Measurements from ENCODE around the gene ZFAND5. TPM values are rescaled to one million over a fixed set of nuclear protein-coding genes. Genes with fewer than 3 reads are reported as not detected.

The ZFAND5 gene, protein sequence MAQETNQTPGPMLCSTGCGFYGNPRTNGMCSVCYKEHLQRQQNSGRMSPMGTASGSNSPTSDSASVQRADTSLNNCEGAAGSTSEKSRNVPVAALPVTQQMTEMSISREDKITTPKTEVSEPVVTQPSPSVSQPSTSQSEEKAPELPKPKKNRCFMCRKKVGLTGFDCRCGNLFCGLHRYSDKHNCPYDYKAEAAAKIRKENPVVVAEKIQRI
- 234 and 315 TPM in 2 replicates for polyA plus RNA-seq (2011; rRNA removed)
- 94.0 and 129 TPM in 2 replicates for polyA plus RNA-seq (2012; cell fraction: cytosol; rRNA removed)
- 92.3 and 99.3 TPM in 2 replicates for polyA plus RNA-seq (2012; cell fraction: nucleus; rRNA removed)
- 126 to 136 TPM (median 135 TPM) in 3 replicates for polyA plus RNA-seq (2017; fragmentation: RNase III; extraction: RNeasy Plus Mini Kit Qiagen cat#74134 plus additional on column Dnase treatment)
- polyA minus RNA-seq (2011; rRNA and poly(A)+ RNA removed) = 74.6 and 81.9 TPM in 2 replicates

DNA sequence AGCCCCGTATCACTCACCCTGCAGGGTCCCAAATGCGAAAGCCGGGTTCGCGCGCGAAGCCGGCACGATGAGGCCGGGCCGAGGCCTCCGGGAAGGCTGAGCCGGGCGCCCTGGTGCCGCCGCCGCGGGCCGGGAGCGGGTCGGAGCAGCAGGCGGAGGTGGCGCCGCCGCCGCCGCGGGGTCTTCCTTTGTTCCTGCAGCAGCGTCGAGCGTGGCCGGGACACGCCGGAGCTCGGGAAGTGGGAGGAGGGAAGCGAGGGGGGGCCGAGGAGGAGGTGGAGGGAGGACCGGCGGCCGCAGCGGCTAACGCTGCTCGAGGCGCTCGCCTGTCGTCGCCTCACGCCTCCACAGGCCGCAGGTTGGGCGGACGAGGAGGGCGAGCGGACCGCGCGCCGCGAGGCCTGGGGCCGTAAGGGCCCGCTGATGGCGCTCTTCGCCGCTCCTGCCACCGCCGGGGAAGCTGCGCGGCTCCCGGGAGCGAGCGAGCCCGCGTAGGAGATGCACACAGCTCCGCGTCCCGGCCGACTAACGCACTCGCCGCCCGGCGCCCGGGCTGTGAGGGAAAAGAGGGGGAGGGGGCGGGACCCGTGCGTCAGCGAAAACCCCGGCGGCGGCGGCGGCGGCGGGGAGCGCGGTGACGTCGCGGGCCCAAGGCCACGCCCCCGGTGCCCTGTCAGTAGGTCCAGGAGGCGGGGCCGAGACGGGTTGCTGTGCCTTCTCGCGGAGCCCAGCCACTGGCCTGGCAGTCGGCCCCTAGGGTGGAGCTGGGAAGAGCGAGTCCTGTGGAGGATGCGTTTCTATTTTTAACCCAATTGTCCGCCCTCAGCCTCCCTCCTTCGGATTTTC lies at the start of gene ZFAND5:
Gene ZFAND5, minus strand, starts transcription at position 530 of the 846 bp plus-strand sequence. CDS start 4,430 bp downstream, outside the sequence.
- ChIA-PET POLR2A (interaction anchor here (0.6 to 5.6 kb wide), 74 partner anchors 7 to 1946 kb away, joined by 3 to 119 read pairs (median 6); no protein-coding TSS in a partner anchor), CTCF (interaction anchor here (0.6 to 3.6 kb wide), 34 partner anchors 11 to 731 kb away, joined by 3 to 15 read pairs (median 4); no protein-coding TSS in a partner anchor)
- H3K27ac ChIP-seq = peak within 1 kb of the TSS; percentile 99
- peaks cover 26% of the 10 kb centered on the region for H3K4me1 ChIP-seq
- DNase-seq (ENCODE audit: low read depth in 1 of 2, low spot score in 1 of 2) (peak; percentile 94 to 98), FAIRE-seq (no peak), ATAC-seq (peak; percentile 82 to 89)
- H3K4me2 ChIP-seq = peak within 1 kb of the TSS; percentile 90
- H3K4me3 ChIP-seq = peak within 1 kb of the TSS; percentile 91
- H3K9me3 ChIP-seq = no peaks in the 10 kb centered on the region
- WGBS (ENCODE audit: missing lambda C conversion rate) = 0% methylated on average over 16 of the region's 110 CpGs
- TF ChIP-seq EHF (CRISPR knock-in tag; IDR thresholded peaks at IDR 0.05) (no peak), PHF8 (IDR thresholded peaks at IDR 0.05; ENCODE audit: borderline replicate concordance, low read depth) (peak; percentile 69), HOXA7 (CRISPR knock-in tag; IDR thresholded peaks at IDR 0.05) (no peak), GATA3 (IDR thresholded peaks at IDR 0.05; ENCODE audit: borderline replicate concordance) (no peak), POLR2AphosphoS2 (conservative IDR thresholded peaks at IDR 0.05; ENCODE audit: low read length) (no peak), CBX2 (IDR thresholded peaks at IDR 0.05; ENCODE audit: borderline replicate concordance, low read depth) (no peak), FOSB (CRISPR knock-in tag; IDR thresholded peaks at IDR 0.05) (no peak), EHMT2 (IDR thresholded peaks at IDR 0.05; ENCODE audit: low read depth) (no peak), HEYL (CRISPR knock-in tag; IDR thresholded peaks at IDR 0.05) (no peak), TFCP2L1 (CRISPR knock-in tag; IDR thresholded peaks at IDR 0.05) (peak; percentile 85; the same call in 1 of the 2 replicates), FOSL2 (IDR thresholded peaks at IDR 0.05) (no peak), FOSL2 (CRISPR knock-in tag; IDR thresholded peaks at IDR 0.05) (peak; percentile 70), JUN (IDR thresholded peaks at IDR 0.05) (peak; percentile 87 to 99), HDAC2 (IDR thresholded peaks at IDR 0.05) (no peak), NFE2L2 (conservative IDR thresholded peaks at IDR 0.05; ENCODE audit: low read length) (peak; percentile 35), HOXB13 (CRISPR knock-in tag; IDR thresholded peaks at IDR 0.05; ENCODE audit: low read depth) (peak; percentile 62; the same call in 1 of the 2 replicates), RNF2 (IDR thresholded peaks at IDR 0.05; ENCODE audit: borderline replicate concordance, low read depth) (no peak), CHD2 (IDR thresholded peaks at IDR 0.05; ENCODE audit: low read length, partially characterized antibody) (peak; percentile 52), HOXB5 (CRISPR knock-in tag; IDR thresholded peaks at IDR 0.05) (0 out of 2 replicates have a peak, but pooled peaks have one; percentile 38), RFX5 (IDR thresholded peaks at IDR 0.05) (peak; percentile 64; the same call in 1 of the 2 replicates), ESRRA (IDR thresholded peaks at IDR 0.05; ENCODE audit: borderline replicate concordance, low read length) (no peak), ZFP36 (IDR thresholded peaks at IDR 0.05; ENCODE audit: borderline replicate concordance, partially characterized antibody) (no peak), JUNB (IDR thresholded peaks at IDR 0.05) (no peak), FOXS1 (CRISPR knock-in tag; IDR thresholded peaks at IDR 0.05) (no peak), SMC3 (IDR thresholded peaks at IDR 0.05) (peak; percentile 58), RAD21 (conservative IDR thresholded peaks at IDR 0.05 in 1 of 2, IDR thresholded peaks at IDR 0.05 in 1 of 2) (peak; percentile 26 to 68; a peak in 4 of 5 replicates), ZNF302 (CRISPR knock-in tag; IDR thresholded peaks at IDR 0.05) (no peak)
- TF ChIP-seq, protein P1, sequence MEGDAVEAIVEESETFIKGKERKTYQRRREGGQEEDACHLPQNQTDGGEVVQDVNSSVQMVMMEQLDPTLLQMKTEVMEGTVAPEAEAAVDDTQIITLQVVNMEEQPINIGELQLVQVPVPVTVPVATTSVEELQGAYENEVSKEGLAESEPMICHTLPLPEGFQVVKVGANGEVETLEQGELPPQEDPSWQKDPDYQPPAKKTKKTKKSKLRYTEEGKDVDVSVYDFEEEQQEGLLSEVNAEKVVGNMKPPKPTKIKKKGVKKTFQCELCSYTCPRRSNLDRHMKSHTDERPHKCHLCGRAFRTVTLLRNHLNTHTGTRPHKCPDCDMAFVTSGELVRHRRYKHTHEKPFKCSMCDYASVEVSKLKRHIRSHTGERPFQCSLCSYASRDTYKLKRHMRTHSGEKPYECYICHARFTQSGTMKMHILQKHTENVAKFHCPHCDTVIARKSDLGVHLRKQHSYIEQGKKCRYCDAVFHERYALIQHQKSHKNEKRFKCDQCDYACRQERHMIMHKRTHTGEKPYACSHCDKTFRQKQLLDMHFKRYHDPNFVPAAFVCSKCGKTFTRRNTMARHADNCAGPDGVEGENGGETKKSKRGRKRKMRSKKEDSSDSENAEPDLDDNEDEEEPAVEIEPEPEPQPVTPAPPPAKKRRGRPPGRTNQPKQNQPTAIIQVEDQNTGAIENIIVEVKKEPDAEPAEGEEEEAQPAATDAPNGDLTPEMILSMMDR (IDR thresholded peaks at IDR 0.05) = peak; percentile 21; the same call in 1 of the 3 replicates
- TF ChIP-seq, protein P2, sequence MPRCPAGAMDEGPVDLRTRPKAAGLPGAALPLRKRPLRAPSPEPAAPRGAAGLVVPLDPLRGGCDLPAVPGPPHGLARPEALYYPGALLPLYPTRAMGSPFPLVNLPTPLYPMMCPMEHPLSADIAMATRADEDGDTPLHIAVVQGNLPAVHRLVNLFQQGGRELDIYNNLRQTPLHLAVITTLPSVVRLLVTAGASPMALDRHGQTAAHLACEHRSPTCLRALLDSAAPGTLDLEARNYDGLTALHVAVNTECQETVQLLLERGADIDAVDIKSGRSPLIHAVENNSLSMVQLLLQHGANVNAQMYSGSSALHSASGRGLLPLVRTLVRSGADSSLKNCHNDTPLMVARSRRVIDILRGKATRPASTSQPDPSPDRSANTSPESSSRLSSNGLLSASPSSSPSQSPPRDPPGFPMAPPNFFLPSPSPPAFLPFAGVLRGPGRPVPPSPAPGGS (IDR thresholded peaks at IDR 0.05) = peak; percentile 98
- TF ChIP-seq, protein P3, sequence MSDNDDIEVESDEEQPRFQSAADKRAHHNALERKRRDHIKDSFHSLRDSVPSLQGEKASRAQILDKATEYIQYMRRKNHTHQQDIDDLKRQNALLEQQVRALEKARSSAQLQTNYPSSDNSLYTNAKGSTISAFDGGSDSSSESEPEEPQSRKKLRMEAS (IDR thresholded peaks at IDR 0.05) = no peak; the same call in 1 of the 2 replicates
- TF ChIP-seq, protein P4, sequence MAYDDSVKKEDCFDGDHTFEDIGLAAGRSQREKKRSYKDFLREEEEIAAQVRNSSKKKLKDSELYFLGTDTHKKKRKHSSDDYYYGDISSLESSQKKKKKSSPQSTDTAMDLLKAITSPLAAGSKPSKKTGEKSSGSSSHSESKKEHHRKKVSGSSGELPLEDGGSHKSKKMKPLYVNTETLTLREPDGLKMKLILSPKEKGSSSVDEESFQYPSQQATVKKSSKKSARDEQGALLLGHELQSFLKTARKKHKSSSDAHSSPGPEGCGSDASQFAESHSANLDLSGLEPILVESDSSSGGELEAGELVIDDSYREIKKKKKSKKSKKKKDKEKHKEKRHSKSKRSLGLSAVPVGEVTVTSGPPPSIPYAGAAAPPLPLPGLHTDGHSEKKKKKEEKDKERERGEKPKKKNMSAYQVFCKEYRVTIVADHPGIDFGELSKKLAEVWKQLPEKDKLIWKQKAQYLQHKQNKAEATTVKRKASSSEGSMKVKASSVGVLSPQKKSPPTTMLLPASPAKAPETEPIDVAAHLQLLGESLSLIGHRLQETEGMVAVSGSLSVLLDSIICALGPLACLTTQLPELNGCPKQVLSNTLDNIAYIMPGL (CRISPR knock-in tag; IDR thresholded peaks at IDR 0.05; ENCODE audit: borderline replicate concordance) = peak; percentile 74; the same call in 1 of the 2 replicates
- TF ChIP-seq, protein P5, sequence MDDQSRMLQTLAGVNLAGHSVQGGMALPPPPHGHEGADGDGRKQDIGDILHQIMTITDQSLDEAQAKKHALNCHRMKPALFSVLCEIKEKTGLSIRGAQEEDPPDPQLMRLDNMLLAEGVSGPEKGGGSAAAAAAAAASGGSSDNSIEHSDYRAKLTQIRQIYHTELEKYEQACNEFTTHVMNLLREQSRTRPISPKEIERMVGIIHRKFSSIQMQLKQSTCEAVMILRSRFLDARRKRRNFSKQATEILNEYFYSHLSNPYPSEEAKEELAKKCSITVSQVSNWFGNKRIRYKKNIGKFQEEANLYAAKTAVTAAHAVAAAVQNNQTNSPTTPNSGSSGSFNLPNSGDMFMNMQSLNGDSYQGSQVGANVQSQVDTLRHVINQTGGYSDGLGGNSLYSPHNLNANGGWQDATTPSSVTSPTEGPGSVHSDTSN (IDR thresholded peaks at IDR 0.05) = peak; percentile 75
